T-cell (primary cell): Measurements from ENCODE around the gene KIF16B. TPM values are rescaled to one million over a fixed set of nuclear protein-coding genes. Genes with fewer than 3 reads are reported as not detected.

ENCODE experiments used
- ATAC-seq, 4 experiments: fragments of 200-7000 bp in 3 of 4; fragments of 150-1000 bp in 1 of 4; cut with Tn5 transposase; replicated peaks in 1 of 4; 1 replicate in 3 of 4; 2 replicates in 1 of 4; pipeline ENCODE4 v1.10.0; 2021; ENCODE audit warnings: moderate library complexity in 3 of 4, mild to moderate bottlenecking in 2 of 4, moderate number of reproducible peaks in 1 of 4
- CTCF ChIA-PET, 2 donors: fragments of 300-600 bp; sonication (Branson Sonifier 250); formaldehyde crosslinking; loops; one replicate each; lab custom pipeline; 2022; ENCODE audit warnings: antibody characterized with exemption in 2 of 2; lab: Charles Lee
- POLR2A ChIA-PET, 2 donors: fragments of 300-600 bp; sonication (Branson Sonifier 250); formaldehyde crosslinking; loops; one replicate each; lab custom pipeline; 2022; ENCODE audit warnings: antibody characterized with exemption in 2 of 2; lab: Charles Lee
- DNase-seq, 35 experiments: peaks; one replicate each; pipeline versions ENCODE4 v3.0.0 to v3.0.0-alpha.2; 2013 to 2023
- H3K27ac ChIP-seq: one replicate; pipeline ENCODE4 v1.5.1; 2013; ENCODE audit warnings: low read length
- H3K27me3 ChIP-seq, 2 experiments: replicated peaks in 1 of 2; 1 replicate in 1 of 2; 2 replicates in 1 of 2; pipeline versions ENCODE4 v1.6.1 to v1.7.0; 2013; ENCODE audit warnings: low read length in 1 of 2, mixed read lengths in 1 of 2; ENCODE audit not compliant: control insufficient read depth in 2 of 2, insufficient read depth in 2 of 2; ENCODE audit errors: extremely low read depth in 1 of 2
- H3K36me3 ChIP-seq, 2 donors: 1 replicate in 1 of 2; 2 replicates in 1 of 2; pipeline versions ENCODE4 v1.6.1 to v1.7.0; 2013; ENCODE audit warnings: low read length in 1 of 2; ENCODE audit not compliant: control insufficient read depth in 2 of 2, insufficient read depth in 1 of 2; ENCODE audit errors: extremely low read depth in 1 of 2
- H3K4me1 ChIP-seq, 2 experiments: 1 replicate in 1 of 2; 2 replicates in 1 of 2; pipeline versions ENCODE4 v1.6.1 to v1.7.0; 2013; ENCODE audit warnings: low read length in 2 of 2, mixed read lengths in 1 of 2; ENCODE audit not compliant: insufficient read depth in 2 of 2, control insufficient read depth in 1 of 2; ENCODE audit errors: extremely low read depth in 1 of 2
- H3K4me3 ChIP-seq, 2 donors: 1 replicate in 1 of 2; 2 replicates in 1 of 2; pipeline versions ENCODE4 v1.5.1 to v1.7.0; 2013; ENCODE audit warnings: mild to moderate bottlenecking in 2 of 2, low read length in 1 of 2, moderate library complexity in 1 of 2; ENCODE audit not compliant: control insufficient read depth in 1 of 2; ENCODE audit errors: extremely low read depth in 1 of 2
- H3K9me3 ChIP-seq: 2 replicates; pipeline ENCODE4 v1.7.0; 2013
- H3K27ac Mint-ChIP-seq, 2 donors: one replicate each; pipeline ENCODE4 v1.8.0; 2020 to 2021; ENCODE audit warnings: mild to moderate bottlenecking in 2 of 2, mixed read lengths in 2 of 2
- H3K27me3 Mint-ChIP-seq, 2 donors: one replicate each; pipeline ENCODE4 v1.8.0; 2021 to 2022; ENCODE audit warnings: mixed read lengths in 2 of 2
- H3K36me3 Mint-ChIP-seq: one replicate; pipeline ENCODE4 v1.8.0; 2021; ENCODE audit warnings: mixed read lengths
- H3K4me1 Mint-ChIP-seq, 3 donors: one replicate each; pipeline ENCODE4 v1.8.0; 2020 to 2022; ENCODE audit warnings: mixed read lengths in 3 of 3, mild to moderate bottlenecking in 1 of 3
- H3K4me3 Mint-ChIP-seq, 3 donors: one replicate each; pipeline ENCODE4 v1.8.0; 2020 to 2022; ENCODE audit warnings: mild to moderate bottlenecking in 3 of 3, mixed read lengths in 3 of 3, moderate library complexity in 3 of 3
- H3K9me3 Mint-ChIP-seq, 3 donors: one replicate each; pipeline ENCODE4 v1.8.0; 2020 to 2022; ENCODE audit warnings: mixed read lengths in 3 of 3
- WGBS: methylation state at CpG from one replicate; pipeline ENCODE4 v1.1.5; 2013; ENCODE audit warnings: missing lambda C conversion rate; ENCODE audit not compliant: insufficient coverage; 5-methylcytosine and 5-hydroxymethylcytosine counted together
- total RNA-seq, 35 experiments: library from RNA in 6 of 35; stranded (reverse) in 6 of 35; fragments of 120-200 nt in 1 of 35; gene quantifications; one replicate each; pipeline versions ENCODE4 v1.2.1 to v1.2.4 and lab custom pipeline; 2013 to 2026

The KIF16B gene
- total RNA-seq, 5 donors from 2014 or later (not counting 1 experiment from before 2014, with no cell fraction given) = 6.8 to 10.2 (median 8.7) TPM

- peaks cover 6% of the 10 kb centered on the region for H3K36me3 Mint-ChIP-seq
Observed at GRCh38 chr20:16562259-16562658, 11.0 kb downstream of the KIF16B start.

DNA sequence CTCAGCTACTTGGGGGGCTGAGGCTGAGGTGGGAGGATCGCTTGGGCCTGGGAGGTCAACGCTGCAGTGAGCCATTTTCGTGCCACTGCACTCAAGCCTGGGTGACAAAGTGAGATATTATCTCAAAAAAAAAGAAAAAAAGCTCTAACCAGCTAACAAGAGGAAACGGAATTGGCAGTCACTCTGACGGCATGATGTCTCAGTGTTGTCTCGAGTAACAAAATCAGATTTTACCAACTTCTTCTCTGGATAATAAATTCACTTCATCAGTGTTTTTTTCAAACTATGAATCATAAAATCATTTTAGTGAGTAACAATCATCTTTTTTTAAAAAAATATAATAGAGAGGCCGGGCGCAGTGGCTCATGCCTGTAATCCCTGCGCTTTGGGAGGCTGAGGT is 12.6 kb downstream of the KIF16B start:
- H3K27me3 Mint-ChIP-seq = no peaks in the 10 kb centered on the region
- peaks cover 4% of the 10 kb centered on the region for H3K36me3 Mint-ChIP-seq
- Histone ChIP-seq H3K4me3 (no peak overlapping the region), H3K9me3 (no peaks in the 10 kb centered on the region), H3K27ac (no peak overlapping the region), H3K4me1 (no peaks in the 10 kb centered on the region), H3K27me3 (no peaks in the 10 kb centered on the region), H3K36me3 (no peaks in the 10 kb centered on the region)
- no peak for ATAC-seq
- no peak overlapping the region for H3K27ac Mint-ChIP-seq
- no CpG with 5 or more reads among the region's 9 CpGs for WGBS
- ChIA-PET POLR2A (no interaction called here), CTCF (no interaction called here)
- peaks cover 0 to 3% (median 0%) of the 10 kb centered on the region in 3 donors for H3K9me3 Mint-ChIP-seq
- H3K4me1 Mint-ChIP-seq = peaks cover 4 to 30% (median 19%) of the 10 kb centered on the region in 3 donors
- no peak for DNase-seq
- H3K4me3 Mint-ChIP-seq = no peak overlapping the region

More at GRCh38 chr20:16562259-16562658, 11.0 kb downstream of the KIF16B start:
- no peaks in the 10 kb centered on the region for H3K4me1 ChIP-seq
- no peak for ATAC-seq
- Mint-ChIP-seq H3K4me3 (no peak overlapping the region), H3K4me1 (peaks cover 4 to 28% (median 11%) of the 10 kb centered on the region in 3 donors), H3K27me3 (no peaks in the 10 kb centered on the region), H3K27ac (no peak overlapping the region), H3K9me3 (peaks cover 0 to 3% (median 0%) of the 10 kb centered on the region in 3 donors)
- ChIA-PET POLR2A (no interaction called here), CTCF (no interaction called here)
- no peaks in the 10 kb centered on the region for H3K27me3 ChIP-seq
- H3K36me3 ChIP-seq = no peaks in the 10 kb centered on the region
- no peak overlapping the region for H3K4me3 ChIP-seq
- H3K9me3 ChIP-seq = no peaks in the 10 kb centered on the region
- WGBS = no CpG with 5 or more reads among the region's 10 CpGs
- no peak overlapping the region for H3K27ac ChIP-seq
- no peak for DNase-seq

GRCh38 chr20:16560216-16560615 is 13.0 kb downstream of the KIF16B start:
- H3K9me3 Mint-ChIP-seq = peaks cover 0 to 3% (median 0%) of the 10 kb centered on the region in 3 donors
- Histone ChIP-seq H3K9me3 (no peaks in the 10 kb centered on the region), H3K4me3 (no peak overlapping the region), H3K4me1 (no peaks in the 10 kb centered on the region), H3K36me3 (no peaks in the 10 kb centered on the region), H3K27me3 (no peaks in the 10 kb centered on the region), H3K27ac (no peak overlapping the region)
- 80% methylated on average over 1 of the region's 2 CpGs for WGBS
- no peak overlapping the region for H3K27ac Mint-ChIP-seq
- H3K4me1 Mint-ChIP-seq = peaks cover 8 to 25% (median 16%) of the 10 kb centered on the region in 3 donors
- CTCF ChIA-PET = no interaction called here
- POLR2A ChIA-PET = no interaction called here
- H3K27me3 Mint-ChIP-seq = no peaks in the 10 kb centered on the region
- no peaks in the 10 kb centered on the region for H3K36me3 Mint-ChIP-seq
- DNase-seq (no peak), ATAC-seq (no peak)
- no peak overlapping the region for H3K4me3 Mint-ChIP-seq

- peaks cover 4% of the 10 kb centered on the region for H3K36me3 Mint-ChIP-seq
- DNase-seq (no peak), ATAC-seq (no peak)
- peaks cover 0 to 2% of the 10 kb centered on the region in 2 experiments for H3K27me3 ChIP-seq
- ChIA-PET CTCF (no interaction called here), POLR2A (no interaction called here)
- H3K4me3 ChIP-seq = no peak overlapping the region
- no peaks in the 10 kb centered on the region for H3K4me1 ChIP-seq
- no peak overlapping the region for H3K4me3 Mint-ChIP-seq
- WGBS = 96% methylated on average over 4 of the region's 5 CpGs
- H3K9me3 ChIP-seq = no peaks in the 10 kb centered on the region
- no peak overlapping the region for H3K27ac ChIP-seq
- no peaks in the 10 kb centered on the region for H3K36me3 ChIP-seq
- no peak overlapping the region for H3K27ac Mint-ChIP-seq
- no peaks in the 10 kb centered on the region for H3K9me3 Mint-ChIP-seq
- peaks cover 5 to 18% (median 12%) of the 10 kb centered on the region in 3 donors for H3K4me1 Mint-ChIP-seq
- no peaks in the 10 kb centered on the region for H3K27me3 Mint-ChIP-seq
Observed at GRCh38 chr20:16556301-16556700, 16.9 kb downstream of the KIF16B start.

- DNase-seq = no peak
- H3K36me3 Mint-ChIP-seq = peaks cover 5% of the 10 kb centered on the region
- peaks cover 5 to 17% (median 12%) of the 10 kb centered on the region in 3 donors for H3K4me1 Mint-ChIP-seq
- no peak overlapping the region for H3K4me3 Mint-ChIP-seq
- no peak for ATAC-seq
- peaks cover 0 to 2% of the 10 kb centered on the region in 2 experiments for H3K27me3 ChIP-seq
- H3K4me1 ChIP-seq = no peaks in the 10 kb centered on the region
- H3K9me3 Mint-ChIP-seq = no peaks in the 10 kb centered on the region
- POLR2A ChIA-PET = interaction anchor here in 1 of 2 donors (0.5 kb wide), 1 partner anchor 407 kb away, joined by 3 read pairs; no protein-coding TSS in a partner anchor
- H3K27ac Mint-ChIP-seq = no peak overlapping the region
- no peaks in the 10 kb centered on the region for H3K36me3 ChIP-seq
- no peak overlapping the region for H3K27ac ChIP-seq
- H3K9me3 ChIP-seq = no peaks in the 10 kb centered on the region
- H3K4me3 ChIP-seq = no peak overlapping the region
- H3K27me3 Mint-ChIP-seq = no peaks in the 10 kb centered on the region
- CTCF ChIA-PET = no interaction called here
Observed at GRCh38 chr20:16555754-16556153, 17.5 kb downstream of the KIF16B start.

- H3K27ac Mint-ChIP-seq = no peak overlapping the region
- Histone ChIP-seq H3K4me3 (no peak overlapping the region), H3K9me3 (no peaks in the 10 kb centered on the region), H3K36me3 (no peaks in the 10 kb centered on the region), H3K27ac (no peak overlapping the region), H3K4me1 (no peaks in the 10 kb centered on the region), H3K27me3 (peaks cover 0 to 2% of the 10 kb centered on the region in 2 experiments)
- H3K9me3 Mint-ChIP-seq = no peaks in the 10 kb centered on the region
- peaks cover 5 to 17% (median 9%) of the 10 kb centered on the region in 3 donors for H3K4me1 Mint-ChIP-seq
- 86% methylated on average over 8 of the region's 9 CpGs for WGBS
- ChIA-PET CTCF (no interaction called here), POLR2A (interaction anchor here in 1 of 2 donors (0.6 kb wide), 1 partner anchor 110 kb away, joined by 3 read pairs; no protein-coding TSS in a partner anchor)
- peaks cover 5% of the 10 kb centered on the region for H3K36me3 Mint-ChIP-seq
- no peaks in the 10 kb centered on the region for H3K27me3 Mint-ChIP-seq
- ATAC-seq (no peak), DNase-seq (no peak)
- H3K4me3 Mint-ChIP-seq = no peak overlapping the region
Observed at GRCh38 chr20:16554766-16555543, 18.3 kb downstream of the KIF16B start.
